Thymus (tissue), 14 donors: ENCODE measurements around the gene PSMB10. TPM values are rescaled to one million over a fixed set of nuclear protein-coding genes. Genes with fewer than 3 reads are reported as not detected.

Source experiments
- DNase-seq, 9 donors: peaks; one replicate each; pipeline ENCODE4 v3.0.0-alpha.2; 2013; ENCODE audit warnings: low spot score in 9 of 9, low read depth in 6 of 9, missing footprints in 1 of 9
- H3K27ac ChIP-seq, 2 donors: one replicate each; pipeline ENCODE4 v1.5.1; 2013; ENCODE audit warnings: control low read depth in 1 of 2, low read depth in 1 of 2, low read length in 1 of 2, mild to moderate bottlenecking in 1 of 2, moderate library complexity in 1 of 2
- H3K27me3 ChIP-seq, 2 donors: one replicate each; pipeline ENCODE4 v1.5.1; 2013; ENCODE audit warnings: low read length in 1 of 2; ENCODE audit not compliant: control insufficient read depth in 2 of 2, insufficient read depth in 1 of 2
- H3K36me3 ChIP-seq, 2 donors: one replicate each; pipeline ENCODE4 v1.5.1; 2013; ENCODE audit warnings: low read length in 1 of 2, mild to moderate bottlenecking in 1 of 2, moderate library complexity in 1 of 2; ENCODE audit not compliant: control insufficient read depth in 2 of 2, insufficient read depth in 2 of 2
- H3K4me1 ChIP-seq, 2 donors: one replicate each; pipeline ENCODE4 v1.5.1; 2013; ENCODE audit warnings: low read length in 2 of 2; ENCODE audit not compliant: control insufficient read depth in 2 of 2, insufficient read depth in 2 of 2
- H3K4me3 ChIP-seq, 2 donors: one replicate each; pipeline ENCODE4 v1.5.1; 2013; ENCODE audit warnings: low read length in 2 of 2, control low read depth in 1 of 2, mild to moderate bottlenecking in 1 of 2
- H3K9me3 ChIP-seq, 2 donors: one replicate each; pipeline ENCODE4 v1.5.1; 2013; ENCODE audit warnings: low read length in 1 of 2, mild to moderate bottlenecking in 1 of 2; ENCODE audit not compliant: control insufficient read depth in 2 of 2, insufficient read depth in 1 of 2
- WGBS: extraction: QIAGEN DNeasy Blood & Tissue Kit; methylation state at CpG from one replicate; pipeline ENCODE4 v1.1.7; 2013; 5-methylcytosine and 5-hydroxymethylcytosine counted together
- long read RNA-seq, 10 donors: transcript quantifications; one replicate each; lab custom pipeline, GENCODE V29; 2026
- polyA plus RNA-seq: library from polyadenylated mRNA; stranded (reverse); fragments of 200-250 nt; gene quantifications from one replicate; pipeline ENCODE4 v1.2.3, GENCODE V29; 2013
- total RNA-seq: library from RNA; stranded (reverse); fragments of 120-200 nt; gene quantifications from one replicate; pipeline ENCODE4 v1.2.4, GENCODE V29; 2013
- donor health status: healthy.

PSMB10 gene
- total RNA-seq (258 TPM), polyA plus RNA-seq (109 TPM)
- long read RNA-seq, donor 1, transcript PSMB10-201 (8 exons, 1,218 nt): major isoform, 12 of 13 reads
- long read RNA-seq, donor 1, partial matches to known transcripts: 0 of 13 reads
- long read RNA-seq, donor 1, other reads (novel, unspliced or antisense): 0 of 13 reads
- long read RNA-seq, donor 2: 0 reads
- long read RNA-seq, donor 3, transcript PSMB10-201 (8 exons, 1,218 nt): major isoform, 134 of 165 reads
- long read RNA-seq, donor 3, transcript PSMB10-203 (4 exons, 591 nt): minor isoform, 7 of 165 reads
- long read RNA-seq, donor 3, partial matches to known transcripts: 22 of 165 reads
- long read RNA-seq, donor 3, other reads (novel, unspliced or antisense): 0 of 165 reads
- long read RNA-seq, donor 4, transcript PSMB10-201 (8 exons, 1,218 nt): major isoform, 45 of 49 reads
- long read RNA-seq, donor 4, partial matches to known transcripts: 0 of 49 reads
- long read RNA-seq, donor 4, other reads (novel, unspliced or antisense): 0 of 49 reads
- long read RNA-seq, donor 5, transcript PSMB10-203 (4 exons, 591 nt): minor isoform, 8 of 160 reads
- long read RNA-seq, donor 5, transcript PSMB10-201 (8 exons, 1,218 nt): major isoform, 126 of 160 reads
- long read RNA-seq, donor 5, partial matches to known transcripts: 25 of 160 reads
- long read RNA-seq, donor 5, other reads (novel, unspliced or antisense): 0 of 160 reads
- long read RNA-seq, donor 6, transcript PSMB10-201 (8 exons, 1,218 nt): major isoform, 54 of 64 reads
- long read RNA-seq, donor 6, partial matches to known transcripts: 6 of 64 reads
- long read RNA-seq, donor 6, other reads (novel, unspliced or antisense): 0 of 64 reads
- long read RNA-seq, donor 7, transcript PSMB10-203 (4 exons, 591 nt): minor isoform, 5 of 61 reads
- long read RNA-seq, donor 7, transcript PSMB10-201 (8 exons, 1,218 nt): major isoform, 46 of 61 reads
- long read RNA-seq, donor 7, partial matches to known transcripts: 9 of 61 reads
- long read RNA-seq, donor 7, other reads (novel, unspliced or antisense): 0 of 61 reads
- long read RNA-seq, donor 8, transcript PSMB10-201 (8 exons, 1,218 nt): major isoform, 25 of 25 reads
- long read RNA-seq, donor 8, partial matches to known transcripts: 0 of 25 reads
- long read RNA-seq, donor 8, other reads (novel, unspliced or antisense): 0 of 25 reads
- long read RNA-seq, donor 9, transcript PSMB10-201 (8 exons, 1,218 nt): major isoform, 39 of 49 reads
- long read RNA-seq, donor 9, partial matches to known transcripts: 6 of 49 reads
- long read RNA-seq, donor 9, other reads (novel, unspliced or antisense): 0 of 49 reads
- long read RNA-seq, donor 10, transcript PSMB10-201 (8 exons, 1,218 nt): major isoform, 31 of 36 reads
- long read RNA-seq, donor 10, partial matches to known transcripts: 0 of 36 reads
- long read RNA-seq, donor 10, other reads (novel, unspliced or antisense): 5 of 36 reads

GRCh38 chr16:67936124-67936879 lies at the start of gene PSMB10:
TSS of gene PSMB10 (minus strand) at chr16:67936850. CDS start at chr16:67936749, 101 bp downstream.
- no peaks in the 10 kb centered on the region for H3K27me3 ChIP-seq
- DNase-seq: peak in 6 of 9 donors; percentile 21 to 82 (median 48)
- peaks cover 19 to 29% of the 10 kb centered on the region in 2 donors for H3K4me1 ChIP-seq
- H3K27ac ChIP-seq: peak within 1 kb of the TSS; percentile 99
- WGBS: under 1% methylated on average over 54 of the region's 54 CpGs
- peaks cover 21 to 43% of the 10 kb centered on the region in 2 donors for H3K36me3 ChIP-seq
- H3K4me3 ChIP-seq: peak within 1 kb of the TSS; percentile 89 to 90
- peaks cover 0 to 2% of the 10 kb centered on the region in 2 donors for H3K9me3 ChIP-seq

- whole genome bisulfite sequencing: 98% methylated on average over 49 of the region's 49 CpGs
- no peak for DNase-seq
- H3K27ac ChIP-seq: no peak overlapping the region
Observed at GRCh38 chr16:67982011-67982696, 45.5 kb upstream of the PSMB10 start.

GRCh38 chr16:67979955-67980678 lies 43.5 kb upstream of the PSMB10 start, which contains the start of gene DPEP3:
TSS of gene DPEP3 (minus strand) at chr16:67980499. CDS start at chr16:67980380, 119 bp downstream.
- Histone ChIP-seq H3K9me3 (peaks cover 0 to 4% of the 10 kb centered on the region in 2 donors), H3K27me3 (peaks cover 0 to 17% of the 10 kb centered on the region in 2 donors), H3K4me3 (no peak within 1 kb of the TSS), H3K27ac (no peak within 1 kb of the TSS), H3K36me3 (no peaks in the 10 kb centered on the region), H3K4me1 (peaks cover 7 to 24% of the 10 kb centered on the region in 2 donors)
- WGBS: 75% methylated on average over 62 of the region's 62 CpGs
- DNase-seq: peak in 1 of 9 donors; percentile 28

More at GRCh38 chr16:67982011-67982696, 45.5 kb upstream of the PSMB10 start:
- peaks cover 7 to 19% of the 10 kb centered on the region in 2 donors for H3K4me1 ChIP-seq
- no peaks in the 10 kb centered on the region for H3K36me3 ChIP-seq
- H3K9me3 ChIP-seq: peaks cover 0 to 4% of the 10 kb centered on the region in 2 donors
- H3K4me3 ChIP-seq: no peak overlapping the region
- H3K27me3 ChIP-seq: peaks cover 0 to 11% of the 10 kb centered on the region in 2 donors

- H3K4me1 ChIP-seq: peaks cover 0 to 5% of the 10 kb centered on the region in 2 donors
- H3K27me3 ChIP-seq: peaks cover 0 to 17% of the 10 kb centered on the region in 2 donors
- H3K9me3 ChIP-seq: no peaks in the 10 kb centered on the region
- no peak overlapping the region for H3K4me3 ChIP-seq
- DNase-seq: no peak
- WGBS: 96% methylated on average over 9 of the region's 9 CpGs
- no peaks in the 10 kb centered on the region for H3K36me3 ChIP-seq
- no peak overlapping the region for H3K27ac ChIP-seq
Observed at GRCh38 chr16:67977469-67978227, 41.0 kb upstream of the PSMB10 start.

GRCh38 chr16:67977005-67977404 lies 40.4 kb upstream of the PSMB10 start:
- no peak for DNase-seq
- WGBS: 85% methylated on average over 5 of the region's 5 CpGs
- peaks cover 0 to 5% of the 10 kb centered on the region in 2 donors for H3K4me1 ChIP-seq
- no peak overlapping the region for H3K27ac ChIP-seq
- no peak overlapping the region for H3K4me3 ChIP-seq
- peaks cover 0 to 17% of the 10 kb centered on the region in 2 donors for H3K27me3 ChIP-seq
- no peaks in the 10 kb centered on the region for H3K9me3 ChIP-seq
- H3K36me3 ChIP-seq: no peaks in the 10 kb centered on the region

GRCh38 chr16:67976205-67976604 lies 39.6 kb upstream of the PSMB10 start:
- Histone ChIP-seq H3K27me3 (peaks cover 0 to 17% of the 10 kb centered on the region in 2 donors), H3K4me3 (no peak overlapping the region), H3K4me1 (peaks cover 0 to 5% of the 10 kb centered on the region in 2 donors), H3K27ac (no peak overlapping the region), H3K9me3 (no peaks in the 10 kb centered on the region), H3K36me3 (no peaks in the 10 kb centered on the region)
- 97% methylated on average over 2 of the region's 2 CpGs for WGBS
- no peak for DNase-seq
